Measurements from ENCODE around the gene MIS18A.
A peak's percentile ranks its signal among the peaks of the same experiment; 100 is the strongest.

DNA sequence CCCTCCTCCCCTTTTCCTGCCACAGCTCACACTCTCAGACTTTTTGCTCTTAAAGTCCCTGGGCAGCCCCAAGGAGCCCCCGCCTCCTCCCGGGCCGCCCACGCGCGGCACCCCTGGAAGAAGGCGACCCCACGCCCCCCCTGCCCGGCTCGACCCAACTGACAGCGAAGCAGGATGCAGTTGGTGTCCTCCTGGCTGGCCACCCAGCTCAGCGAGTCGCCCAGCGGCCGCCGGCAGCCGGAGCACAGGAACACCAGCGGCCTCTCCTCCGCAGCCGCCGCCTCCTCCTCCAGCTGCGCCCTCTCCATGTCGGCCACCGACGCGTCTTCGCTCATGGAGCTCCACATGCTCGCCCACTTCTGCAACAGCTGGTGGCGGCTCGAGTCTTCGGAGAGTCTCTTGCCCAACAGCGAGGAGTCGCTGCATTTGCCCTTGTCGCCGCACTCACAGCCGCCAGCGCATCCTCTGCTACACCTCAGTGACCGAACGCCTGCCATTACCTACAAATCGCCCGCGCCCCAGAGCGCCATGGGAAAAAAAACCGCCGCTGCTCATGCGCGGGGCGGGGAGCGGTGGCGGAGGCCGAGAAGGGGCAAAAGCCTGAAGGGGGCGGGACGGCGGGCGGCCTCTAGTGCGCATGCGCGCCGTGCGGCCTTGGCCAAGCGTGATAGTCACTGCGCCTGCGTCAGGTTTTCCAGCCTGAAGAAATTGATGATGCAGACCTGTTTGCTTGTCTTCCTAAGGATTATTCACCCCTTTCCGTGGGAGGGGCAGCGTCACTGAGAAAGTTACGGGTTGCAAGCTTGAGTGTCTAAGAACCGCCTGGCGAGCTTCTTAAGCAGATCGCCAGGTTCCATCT, at the start of gene MIS18A:
- TF ChIP-seq CTCF (IDR thresholded peaks at IDR 0.05) (no peak), TEAD4 (CRISPR knock-in tag; IDR thresholded peaks at IDR 0.05) (no peak), RELA (CRISPR knock-in tag; IDR thresholded peaks at IDR 0.05; ENCODE audit: borderline replicate concordance) (no peak), PREB (CRISPR knock-in tag; IDR thresholded peaks at IDR 0.05; ENCODE audit: borderline replicate concordance) (no peak)
- TF ChIP-seq, protein P1, sequence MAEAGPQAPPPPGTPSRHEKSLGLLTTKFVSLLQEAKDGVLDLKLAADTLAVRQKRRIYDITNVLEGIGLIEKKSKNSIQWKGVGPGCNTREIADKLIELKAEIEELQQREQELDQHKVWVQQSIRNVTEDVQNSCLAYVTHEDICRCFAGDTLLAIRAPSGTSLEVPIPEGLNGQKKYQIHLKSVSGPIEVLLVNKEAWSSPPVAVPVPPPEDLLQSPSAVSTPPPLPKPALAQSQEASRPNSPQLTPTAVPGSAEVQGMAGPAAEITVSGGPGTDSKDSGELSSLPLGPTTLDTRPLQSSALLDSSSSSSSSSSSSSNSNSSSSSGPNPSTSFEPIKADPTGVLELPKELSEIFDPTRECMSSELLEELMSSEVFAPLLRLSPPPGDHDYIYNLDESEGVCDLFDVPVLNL (CRISPR knock-in tag; IDR thresholded peaks at IDR 0.05; ENCODE audit: borderline replicate concordance, low read depth), result peak; percentile 89
- TF ChIP-seq, protein P2, sequence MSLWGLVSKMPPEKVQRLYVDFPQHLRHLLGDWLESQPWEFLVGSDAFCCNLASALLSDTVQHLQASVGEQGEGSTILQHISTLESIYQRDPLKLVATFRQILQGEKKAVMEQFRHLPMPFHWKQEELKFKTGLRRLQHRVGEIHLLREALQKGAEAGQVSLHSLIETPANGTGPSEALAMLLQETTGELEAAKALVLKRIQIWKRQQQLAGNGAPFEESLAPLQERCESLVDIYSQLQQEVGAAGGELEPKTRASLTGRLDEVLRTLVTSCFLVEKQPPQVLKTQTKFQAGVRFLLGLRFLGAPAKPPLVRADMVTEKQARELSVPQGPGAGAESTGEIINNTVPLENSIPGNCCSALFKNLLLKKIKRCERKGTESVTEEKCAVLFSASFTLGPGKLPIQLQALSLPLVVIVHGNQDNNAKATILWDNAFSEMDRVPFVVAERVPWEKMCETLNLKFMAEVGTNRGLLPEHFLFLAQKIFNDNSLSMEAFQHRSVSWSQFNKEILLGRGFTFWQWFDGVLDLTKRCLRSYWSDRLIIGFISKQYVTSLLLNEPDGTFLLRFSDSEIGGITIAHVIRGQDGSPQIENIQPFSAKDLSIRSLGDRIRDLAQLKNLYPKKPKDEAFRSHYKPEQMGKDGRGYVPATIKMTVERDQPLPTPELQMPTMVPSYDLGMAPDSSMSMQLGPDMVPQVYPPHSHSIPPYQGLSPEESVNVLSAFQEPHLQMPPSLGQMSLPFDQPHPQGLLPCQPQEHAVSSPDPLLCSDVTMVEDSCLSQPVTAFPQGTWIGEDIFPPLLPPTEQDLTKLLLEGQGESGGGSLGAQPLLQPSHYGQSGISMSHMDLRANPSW (CRISPR knock-in tag; conservative IDR thresholded peaks at IDR 0.05; ENCODE audit: low read depth), result no peak

Measured in WTC11 (cell line).